Stimulated activated CD4-positive, alpha-beta T cell treated with anti-CD3 and anti-CD28 coated beads, Interleukin-4, amount 100 ng/mL, for 24 hours (primary cell): ENCODE data around the gene SLC25A4.
A peak's percentile ranks its signal among the peaks of the same experiment; 100 is the strongest.
"Not testable (repeated sequence)": the region's sequence is repeated elsewhere in the genome, so short reads cannot be mapped to it uniquely, and the experiment has no call there.

Source experiments
- DNase-seq: peaks from one replicate; pipeline ENCODE4 v3.0.0-alpha.2; 2020

SLC25A4 gene

GRCh38 chr4:185142912-185143600, at the start of gene SLC25A4:
SLC25A4 (plus strand) TSS chr4:185143266; CDS start chr4:185143373, 107 bp downstream.
- DNase-seq, result peak; percentile 82

DNA sequence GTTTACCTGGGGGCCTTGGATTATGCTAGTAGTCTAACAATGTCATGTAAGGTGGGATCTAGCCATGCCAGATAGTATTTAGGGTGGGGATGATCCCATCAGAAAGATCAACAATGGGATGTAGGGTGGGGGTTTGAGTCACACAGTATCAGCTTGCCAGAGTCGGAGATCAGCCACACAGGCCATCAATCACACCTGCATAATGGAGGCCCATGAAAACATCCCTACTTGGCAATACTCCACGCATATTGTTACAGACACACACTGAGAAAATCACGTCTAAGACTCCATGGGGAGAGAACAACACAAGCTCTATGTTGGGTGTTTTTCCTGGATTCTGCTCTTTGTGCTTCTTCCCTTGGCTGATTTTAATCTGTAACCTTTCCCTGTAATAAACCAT, 49.5 kb upstream of the SLC25A4 start:
- DNase-seq, result no peak

GRCh38 chr4:185096032-185096653, 46.9 kb upstream of the SLC25A4 start:
- peak; percentile 15 for DNase-seq

GRCh38 chr4:185098474-185098873, 44.6 kb upstream of the SLC25A4 start:
- no peak for DNase-seq

GRCh38 chr4:185099024-185099682, 43.9 kb upstream of the SLC25A4 start:
- DNase-seq, result no peak

- DNase-seq, result no peak
Measured at GRCh38 chr4:185099940-185100339, 43.1 kb upstream of the SLC25A4 start.

GRCh38 chr4:185100423-185100822, 42.6 kb upstream of the SLC25A4 start:
- DNase-seq, result no peak

DNA sequence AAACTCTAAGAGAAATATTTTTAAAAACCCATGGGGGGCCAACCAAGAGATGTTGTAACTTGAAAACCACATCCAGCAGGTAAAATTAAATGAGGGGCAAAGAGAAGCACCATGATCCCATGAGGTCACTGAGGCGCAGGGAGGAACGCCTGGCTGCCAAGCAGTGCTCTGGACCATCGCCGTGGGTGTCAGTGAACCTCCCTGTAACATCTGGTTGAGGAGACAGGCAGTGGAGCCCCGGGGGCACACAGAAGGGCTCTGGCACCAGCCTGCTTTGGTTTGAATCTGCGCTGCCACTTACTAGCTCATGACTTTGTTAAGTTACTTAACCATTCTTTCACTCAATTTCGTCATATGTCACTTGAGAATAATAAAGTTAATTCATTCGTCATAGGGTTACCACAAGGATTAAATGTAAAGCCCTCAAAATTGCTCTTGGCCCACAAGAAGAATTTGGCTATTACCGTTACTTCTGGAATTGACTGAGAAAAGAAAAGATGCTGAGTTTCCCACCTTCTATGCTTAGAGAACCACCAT, 41.6 kb upstream of the SLC25A4 start:
- DNase-seq, result no peak

GRCh38 chr4:185104733-185105132, 38.3 kb upstream of the SLC25A4 start:
- DNase-seq, result no peak

DNA sequence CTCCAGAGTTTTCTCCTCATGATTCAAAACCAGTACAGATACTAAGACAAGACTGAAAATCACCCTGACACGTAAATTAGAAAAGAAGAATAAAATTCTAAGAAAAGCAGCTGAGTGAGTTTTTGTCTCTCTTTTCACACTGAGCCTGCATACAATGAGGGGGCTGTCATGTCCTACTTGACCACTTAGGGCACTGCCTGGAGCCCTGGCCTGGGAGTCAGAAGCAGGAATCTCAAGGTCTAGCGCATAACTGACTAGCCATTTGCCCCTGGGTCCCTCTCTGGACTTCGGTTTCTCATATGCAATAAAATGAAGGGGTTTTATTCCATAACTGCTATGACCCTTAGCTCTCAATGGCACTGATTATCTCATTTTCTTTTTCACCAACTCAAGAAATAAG, 36.7 kb upstream of the SLC25A4 start:
- DNase-seq, result no peak

DNA sequence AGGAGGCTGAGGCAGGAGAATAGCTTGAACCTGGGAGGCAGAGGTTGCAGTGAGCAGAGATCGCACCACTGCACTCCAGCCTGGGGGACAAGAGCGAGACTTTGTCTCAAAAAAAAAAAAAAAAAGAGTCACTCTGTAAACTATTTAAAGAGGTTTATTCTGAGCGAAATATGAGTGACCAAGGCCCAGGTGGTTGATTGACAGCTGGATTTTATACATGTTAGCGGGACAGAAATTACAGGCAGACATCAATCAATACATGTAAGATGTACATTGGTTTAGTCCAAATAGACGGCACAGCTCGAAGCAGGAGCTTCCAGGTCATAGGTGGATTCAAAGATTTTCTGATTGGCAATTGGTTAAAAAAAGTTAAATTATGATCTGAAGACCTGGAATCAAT, 35.5 kb upstream of the SLC25A4 start:
- DNase-seq, result not testable (repeated sequence)

GRCh38 chr4:185108185-185108584, 34.9 kb upstream of the SLC25A4 start:
- DNase-seq, result no peak

DNA sequence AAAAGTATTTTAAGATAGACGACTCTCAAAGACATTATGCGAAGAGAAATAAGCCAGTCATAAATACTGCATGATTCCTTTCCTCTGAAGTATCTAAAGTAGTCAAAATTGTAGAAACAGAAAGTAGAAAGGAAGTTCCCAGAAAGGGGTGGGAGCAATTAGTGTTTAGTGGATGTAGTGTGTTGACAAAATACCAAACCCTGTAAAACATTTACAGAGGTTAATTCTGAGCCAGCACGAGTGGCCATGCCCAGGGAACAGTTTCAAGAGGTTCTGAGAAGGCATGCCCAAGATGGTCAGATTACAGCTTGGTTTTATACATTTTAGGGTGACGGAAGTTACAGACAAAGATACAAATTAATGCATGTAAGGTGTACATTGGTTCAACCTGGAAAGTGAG, 34.4 kb upstream of the SLC25A4 start:
- no peak for DNase-seq

GRCh38 chr4:185109736-185110135, 33.3 kb upstream of the SLC25A4 start:
- no peak for DNase-seq

GRCh38 chr4:185110375-185110823, 32.7 kb upstream of the SLC25A4 start:
- no peak for DNase-seq

GRCh38 chr4:185112104-185112503, 31.0 kb upstream of the SLC25A4 start:
- no peak for DNase-seq

- no peak for DNase-seq
Measured at GRCh38 chr4:185113340-185113739, 29.7 kb upstream of the SLC25A4 start.

DNA sequence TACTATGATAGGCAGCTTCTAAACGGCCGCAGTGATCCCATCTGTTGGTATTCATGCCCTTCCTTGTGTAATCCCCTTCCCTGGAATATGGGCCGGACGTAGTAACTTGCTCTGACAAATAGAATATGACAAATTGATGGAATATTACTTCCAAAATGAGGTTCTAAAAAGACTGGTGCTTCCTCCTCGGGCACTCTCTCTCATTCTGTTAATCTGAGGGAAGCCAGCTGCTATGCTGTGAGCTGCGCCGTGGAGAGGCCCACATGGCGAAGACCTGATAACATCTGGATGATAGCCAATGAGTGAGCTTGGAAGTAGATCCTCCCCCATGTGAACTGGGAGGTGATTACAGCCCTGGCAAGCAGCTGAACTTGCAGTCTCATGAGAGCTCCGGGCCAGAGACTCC, 27.2 kb upstream of the SLC25A4 start:
- DNase-seq, result no peak

GRCh38 chr4:185117300-185117934, 25.6 kb upstream of the SLC25A4 start:
- no peak for DNase-seq

DNA sequence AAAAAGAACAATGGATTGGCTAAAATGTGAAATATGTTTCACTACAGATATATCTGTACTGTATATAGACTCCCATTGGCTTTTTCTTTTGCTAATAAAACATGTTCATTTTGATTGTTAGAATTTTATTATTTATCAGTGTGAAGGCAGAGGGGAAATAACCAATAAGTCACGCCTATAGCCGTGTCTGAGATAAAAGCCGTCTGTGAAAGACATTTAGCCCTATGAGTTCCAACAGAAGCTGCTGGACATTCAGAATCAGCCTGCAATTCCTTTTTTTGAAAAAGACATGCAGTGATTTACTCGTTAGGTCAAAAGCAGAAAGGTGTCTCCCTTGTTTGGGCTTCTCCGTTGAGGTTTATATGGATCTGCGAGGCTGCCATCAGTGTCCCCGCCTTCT, 24.2 kb upstream of the SLC25A4 start:
- no peak for DNase-seq

- not testable (repeated sequence) for DNase-seq
Measured at GRCh38 chr4:185119467-185119866, 23.6 kb upstream of the SLC25A4 start.

GRCh38 chr4:185119927-185120630, 23.0 kb upstream of the SLC25A4 start:
- DNase-seq, result no peak

DNA sequence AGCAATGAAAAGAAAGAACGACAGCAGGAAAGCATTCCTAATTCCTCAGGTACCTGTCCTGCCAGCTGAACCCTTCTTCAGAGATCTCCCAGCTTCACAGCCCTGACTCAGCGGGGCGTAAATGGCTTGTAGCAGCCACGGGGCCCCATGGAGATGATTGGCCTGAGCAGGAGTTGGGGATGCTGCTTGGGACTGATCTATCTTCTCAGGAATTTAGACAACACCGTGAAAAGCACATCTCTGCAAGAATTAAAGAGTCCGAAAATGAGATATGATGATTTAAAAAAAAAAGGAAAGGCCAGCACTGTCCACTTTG, 22.5 kb upstream of the SLC25A4 start:
- DNase-seq, result no peak
